ENCODE data around the gene REG1A.

Gene REG1A

GRCh38 chr2:79124907-79125720 lies 4.8 kb downstream of the REG1A start:
- Histone ChIP-seq H3K36me3 (ENCODE audit: control insufficient read depth, insufficient read depth, low read length) (no peaks in the 10 kb centered on the region), H3K4me1 (ENCODE audit: control insufficient read depth, insufficient read depth, low read length, poor library complexity, severe bottlenecking) (no peaks in the 10 kb centered on the region), H3K9me3 (ENCODE audit: control insufficient read depth, low read length) (no peaks in the 10 kb centered on the region), H3K4me3 (ENCODE audit: insufficient read depth, low read depth, low read length, poor library complexity, severe bottlenecking) (no peak overlapping the region), H3K27ac (ENCODE audit: insufficient read depth, low read length, poor library complexity, severe bottlenecking) (no peak overlapping the region), H3K27me3 (replicated peaks; ENCODE audit: control insufficient read depth, insufficient read depth, low read length, poor library complexity, severe bottlenecking) (no peaks in the 10 kb centered on the region)
- no peak for DNase-seq

GRCh38 chr2:79125721-79125985 lies 5.4 kb downstream of the REG1A start:
- no peaks in the 10 kb centered on the region for H3K27me3 ChIP-seq (replicated peaks; ENCODE audit: control insufficient read depth, insufficient read depth, low read length, poor library complexity, severe bottlenecking)
- H3K27ac ChIP-seq (ENCODE audit: insufficient read depth, low read length, poor library complexity, severe bottlenecking) = no peak overlapping the region
- H3K4me3 ChIP-seq (ENCODE audit: insufficient read depth, low read depth, low read length, poor library complexity, severe bottlenecking) = no peak overlapping the region
- no peaks in the 10 kb centered on the region for H3K4me1 ChIP-seq (ENCODE audit: control insufficient read depth, insufficient read depth, low read length, poor library complexity, severe bottlenecking)
- no peaks in the 10 kb centered on the region for H3K36me3 ChIP-seq (ENCODE audit: control insufficient read depth, insufficient read depth, low read length)
- H3K9me3 ChIP-seq (ENCODE audit: control insufficient read depth, low read length) = no peaks in the 10 kb centered on the region
- DNase-seq = no peak

GRCh38 chr2:79128406-79128805 lies 8.1 kb downstream of the REG1A start:
- H3K4me1 ChIP-seq (ENCODE audit: control insufficient read depth, insufficient read depth, low read length, poor library complexity, severe bottlenecking) = no peaks in the 10 kb centered on the region
- DNase-seq = no peak
- no peaks in the 10 kb centered on the region for H3K27me3 ChIP-seq (replicated peaks; ENCODE audit: control insufficient read depth, insufficient read depth, low read length, poor library complexity, severe bottlenecking)

GRCh38 chr2:79129260-79129659 lies 9.0 kb downstream of the REG1A start:
- no peak overlapping the region for H3K4me3 ChIP-seq (ENCODE audit: insufficient read depth, low read depth, low read length, poor library complexity, severe bottlenecking)
- H3K9me3 ChIP-seq (ENCODE audit: control insufficient read depth, low read length) = peaks cover 5% of the 10 kb centered on the region
- H3K4me1 ChIP-seq (ENCODE audit: control insufficient read depth, insufficient read depth, low read length, poor library complexity, severe bottlenecking) = no peaks in the 10 kb centered on the region
- no peaks in the 10 kb centered on the region for H3K36me3 ChIP-seq (ENCODE audit: control insufficient read depth, insufficient read depth, low read length)
- DNase-seq = no peak
- no peak overlapping the region for H3K27ac ChIP-seq (ENCODE audit: insufficient read depth, low read length, poor library complexity, severe bottlenecking)
- no peaks in the 10 kb centered on the region for H3K27me3 ChIP-seq (replicated peaks; ENCODE audit: control insufficient read depth, insufficient read depth, low read length, poor library complexity, severe bottlenecking)

More at GRCh38 chr2:79128406-79128805, 8.1 kb downstream of the REG1A start:
- no peaks in the 10 kb centered on the region for H3K36me3 ChIP-seq (ENCODE audit: control insufficient read depth, insufficient read depth, low read length)
- H3K27ac ChIP-seq (ENCODE audit: insufficient read depth, low read length, poor library complexity, severe bottlenecking) = no peak overlapping the region
- peaks cover 5% of the 10 kb centered on the region for H3K9me3 ChIP-seq (ENCODE audit: control insufficient read depth, low read length)
- H3K4me3 ChIP-seq (ENCODE audit: insufficient read depth, low read depth, low read length, poor library complexity, severe bottlenecking) = no peak overlapping the region

GRCh38 chr2:79129804-79130203 lies 9.5 kb downstream of the REG1A start:
- Histone ChIP-seq H3K4me1 (ENCODE audit: control insufficient read depth, insufficient read depth, low read length, poor library complexity, severe bottlenecking) (no peaks in the 10 kb centered on the region), H3K27ac (ENCODE audit: insufficient read depth, low read length, poor library complexity, severe bottlenecking) (no peak overlapping the region), H3K9me3 (ENCODE audit: control insufficient read depth, low read length) (peaks cover 5% of the 10 kb centered on the region), H3K36me3 (ENCODE audit: control insufficient read depth, insufficient read depth, low read length) (no peaks in the 10 kb centered on the region), H3K4me3 (ENCODE audit: insufficient read depth, low read depth, low read length, poor library complexity, severe bottlenecking) (no peak overlapping the region), H3K27me3 (replicated peaks; ENCODE audit: control insufficient read depth, insufficient read depth, low read length, poor library complexity, severe bottlenecking) (no peaks in the 10 kb centered on the region)
- DNase-seq = no peak

- H3K9me3 ChIP-seq (ENCODE audit: control insufficient read depth, low read length) = peaks cover 5% of the 10 kb centered on the region
- no peak for DNase-seq
Observed at GRCh38 chr2:79131687-79132086, 11.4 kb downstream of the REG1A start.

GRCh38 chr2:79138385-79138784 lies 18.1 kb downstream of the REG1A start:
- DNase-seq = no peak
- Histone ChIP-seq H3K9me3 (ENCODE audit: control insufficient read depth, low read length) (peaks cover 3% of the 10 kb centered on the region), H3K4me3 (ENCODE audit: insufficient read depth, low read depth, low read length, poor library complexity, severe bottlenecking) (no peak overlapping the region), H3K4me1 (ENCODE audit: control insufficient read depth, insufficient read depth, low read length, poor library complexity, severe bottlenecking) (no peaks in the 10 kb centered on the region), H3K27ac (ENCODE audit: insufficient read depth, low read length, poor library complexity, severe bottlenecking) (no peak overlapping the region), H3K36me3 (ENCODE audit: control insufficient read depth, insufficient read depth, low read length) (no peaks in the 10 kb centered on the region), H3K27me3 (replicated peaks; ENCODE audit: control insufficient read depth, insufficient read depth, low read length, poor library complexity, severe bottlenecking) (no peaks in the 10 kb centered on the region)

More at GRCh38 chr2:79131687-79132086, 11.4 kb downstream of the REG1A start:
- H3K4me3 ChIP-seq (ENCODE audit: insufficient read depth, low read depth, low read length, poor library complexity, severe bottlenecking) = no peak overlapping the region
- H3K27me3 ChIP-seq (replicated peaks; ENCODE audit: control insufficient read depth, insufficient read depth, low read length, poor library complexity, severe bottlenecking) = no peaks in the 10 kb centered on the region
- no peaks in the 10 kb centered on the region for H3K36me3 ChIP-seq (ENCODE audit: control insufficient read depth, insufficient read depth, low read length)
- no peaks in the 10 kb centered on the region for H3K4me1 ChIP-seq (ENCODE audit: control insufficient read depth, insufficient read depth, low read length, poor library complexity, severe bottlenecking)
- no peak overlapping the region for H3K27ac ChIP-seq (ENCODE audit: insufficient read depth, low read length, poor library complexity, severe bottlenecking)

GRCh38 chr2:79139423-79139822 lies 19.1 kb downstream of the REG1A start:
- H3K9me3 ChIP-seq (ENCODE audit: control insufficient read depth, low read length) = peaks cover 3% of the 10 kb centered on the region
- no peaks in the 10 kb centered on the region for H3K27me3 ChIP-seq (replicated peaks; ENCODE audit: control insufficient read depth, insufficient read depth, low read length, poor library complexity, severe bottlenecking)
- DNase-seq = no peak
- no peak overlapping the region for H3K4me3 ChIP-seq (ENCODE audit: insufficient read depth, low read depth, low read length, poor library complexity, severe bottlenecking)
- H3K36me3 ChIP-seq (ENCODE audit: control insufficient read depth, insufficient read depth, low read length) = no peaks in the 10 kb centered on the region
- H3K27ac ChIP-seq (ENCODE audit: insufficient read depth, low read length, poor library complexity, severe bottlenecking) = no peak overlapping the region
- no peaks in the 10 kb centered on the region for H3K4me1 ChIP-seq (ENCODE audit: control insufficient read depth, insufficient read depth, low read length, poor library complexity, severe bottlenecking)

GRCh38 chr2:79155826-79156476 lies 35.7 kb downstream of the REG1A start:
- no peak overlapping the region for H3K27ac ChIP-seq (ENCODE audit: insufficient read depth, low read length, poor library complexity, severe bottlenecking)
- no peaks in the 10 kb centered on the region for H3K36me3 ChIP-seq (ENCODE audit: control insufficient read depth, insufficient read depth, low read length)
- no peaks in the 10 kb centered on the region for H3K4me1 ChIP-seq (ENCODE audit: control insufficient read depth, insufficient read depth, low read length, poor library complexity, severe bottlenecking)
- no peaks in the 10 kb centered on the region for H3K9me3 ChIP-seq (ENCODE audit: control insufficient read depth, low read length)
- no peaks in the 10 kb centered on the region for H3K27me3 ChIP-seq (replicated peaks; ENCODE audit: control insufficient read depth, insufficient read depth, low read length, poor library complexity, severe bottlenecking)
- H3K4me3 ChIP-seq (ENCODE audit: insufficient read depth, low read depth, low read length, poor library complexity, severe bottlenecking) = no peak overlapping the region
- DNase-seq = no peak

GRCh38 chr2:79159030-79159429 lies 38.7 kb downstream of the REG1A start:
- DNase-seq = no peak
- Histone ChIP-seq H3K4me1 (ENCODE audit: control insufficient read depth, insufficient read depth, low read length, poor library complexity, severe bottlenecking) (no peaks in the 10 kb centered on the region), H3K36me3 (ENCODE audit: control insufficient read depth, insufficient read depth, low read length) (no peaks in the 10 kb centered on the region), H3K27ac (ENCODE audit: insufficient read depth, low read length, poor library complexity, severe bottlenecking) (no peak overlapping the region), H3K4me3 (ENCODE audit: insufficient read depth, low read depth, low read length, poor library complexity, severe bottlenecking) (no peak overlapping the region), H3K27me3 (replicated peaks; ENCODE audit: control insufficient read depth, insufficient read depth, low read length, poor library complexity, severe bottlenecking) (no peaks in the 10 kb centered on the region), H3K9me3 (ENCODE audit: control insufficient read depth, low read length) (no peaks in the 10 kb centered on the region)
